H1 (cell line): ENCODE results near the gene EFHB.

Experiments
- CREB1 ChIP-seq: IDR thresholded peaks from 2 replicates; pipeline ENCODE4 v1.6.1; 2012; ENCODE audit warnings: inconsistent platforms
- EZH2 ChIP-seq: fragments of 200-600 bp; sonication (generic); IDR thresholded peaks from 2 replicates; pipeline ENCODE4 v1.7.1; 2012; ENCODE audit warnings: low read depth, mild to moderate bottlenecking, moderate library complexity, low read length, inconsistent platforms; ENCODE audit not compliant: severe bottlenecking
- TF ChIP-seq, protein P1 (sequence below): IDR thresholded peaks from 2 replicates; pipeline ENCODE4 v1.6.1; 2012; ENCODE audit warnings: inconsistent platforms
- TF ChIP-seq, protein P2 (sequence below), 3 experiments: IDR thresholded peaks; 1 replicate in 2 of 3; 2 replicates in 1 of 3; pipeline versions ENCODE4 v1.5.1 to v1.6.1; 2011; ENCODE audit warnings: low read length in 3 of 3, mild to moderate bottlenecking in 3 of 3, inconsistent platforms in 2 of 3, low read depth in 1 of 3, moderate library complexity in 1 of 3; ENCODE audit not compliant: insufficient read depth in 1 of 3; ENCODE audit errors: control extremely low read depth in 1 of 3

DNA sequence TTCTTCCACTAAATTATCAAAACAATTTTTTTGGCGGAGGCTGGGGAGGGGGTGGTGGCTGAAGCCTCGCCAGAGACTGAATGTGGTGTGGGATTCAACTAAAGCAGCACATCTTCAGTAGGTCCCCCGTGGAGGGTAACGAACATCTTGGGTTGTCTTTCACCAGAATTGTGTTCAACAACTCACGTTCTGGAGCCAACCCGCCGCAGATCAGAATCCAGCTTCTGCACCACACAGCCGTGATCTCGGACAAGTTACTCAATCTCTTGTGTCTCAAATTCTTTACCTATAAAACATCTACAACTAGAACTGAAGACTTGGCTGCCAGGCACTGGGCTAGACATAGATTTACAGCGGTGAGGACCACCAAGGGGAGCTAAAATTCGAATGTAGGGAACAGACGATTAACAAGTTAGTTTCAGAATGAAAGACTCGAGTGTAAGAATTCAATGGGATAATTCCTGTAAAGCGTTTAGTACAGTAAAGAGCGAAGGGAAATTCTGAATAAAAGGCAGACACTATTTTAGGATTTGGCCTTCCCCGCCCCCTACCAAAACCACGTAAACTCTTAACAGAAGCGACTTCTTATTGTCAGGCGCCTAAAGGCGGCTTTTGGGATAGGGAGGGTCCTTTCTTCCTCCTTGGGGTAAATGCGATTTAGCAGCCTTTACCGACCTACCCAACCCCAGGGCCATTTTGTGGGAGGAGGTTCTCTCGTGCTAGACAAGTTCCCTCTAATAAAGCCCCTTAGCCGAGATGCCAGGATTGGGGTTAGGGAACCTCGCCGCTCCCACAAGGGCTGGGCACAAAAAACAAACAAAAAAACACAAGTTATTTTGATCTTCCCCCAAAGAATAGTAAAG is 12.2 kb upstream of the EFHB start:
- TF ChIP-seq, protein P1, sequence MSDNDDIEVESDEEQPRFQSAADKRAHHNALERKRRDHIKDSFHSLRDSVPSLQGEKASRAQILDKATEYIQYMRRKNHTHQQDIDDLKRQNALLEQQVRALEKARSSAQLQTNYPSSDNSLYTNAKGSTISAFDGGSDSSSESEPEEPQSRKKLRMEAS: no peak
- TF ChIP-seq CREB1: no peak
- TF ChIP-seq EZH2: no peak
- TF ChIP-seq, protein P2, sequence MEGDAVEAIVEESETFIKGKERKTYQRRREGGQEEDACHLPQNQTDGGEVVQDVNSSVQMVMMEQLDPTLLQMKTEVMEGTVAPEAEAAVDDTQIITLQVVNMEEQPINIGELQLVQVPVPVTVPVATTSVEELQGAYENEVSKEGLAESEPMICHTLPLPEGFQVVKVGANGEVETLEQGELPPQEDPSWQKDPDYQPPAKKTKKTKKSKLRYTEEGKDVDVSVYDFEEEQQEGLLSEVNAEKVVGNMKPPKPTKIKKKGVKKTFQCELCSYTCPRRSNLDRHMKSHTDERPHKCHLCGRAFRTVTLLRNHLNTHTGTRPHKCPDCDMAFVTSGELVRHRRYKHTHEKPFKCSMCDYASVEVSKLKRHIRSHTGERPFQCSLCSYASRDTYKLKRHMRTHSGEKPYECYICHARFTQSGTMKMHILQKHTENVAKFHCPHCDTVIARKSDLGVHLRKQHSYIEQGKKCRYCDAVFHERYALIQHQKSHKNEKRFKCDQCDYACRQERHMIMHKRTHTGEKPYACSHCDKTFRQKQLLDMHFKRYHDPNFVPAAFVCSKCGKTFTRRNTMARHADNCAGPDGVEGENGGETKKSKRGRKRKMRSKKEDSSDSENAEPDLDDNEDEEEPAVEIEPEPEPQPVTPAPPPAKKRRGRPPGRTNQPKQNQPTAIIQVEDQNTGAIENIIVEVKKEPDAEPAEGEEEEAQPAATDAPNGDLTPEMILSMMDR (IDR thresholded peaks at IDR 0.05; ENCODE audit: control extremely low read depth in 1 of 3, insufficient read depth in 1 of 3, low read depth in 1 of 3, low read length in 3 of 3): no peak
